ENCODE results near the gene SRL.

The SRL gene

DNA sequence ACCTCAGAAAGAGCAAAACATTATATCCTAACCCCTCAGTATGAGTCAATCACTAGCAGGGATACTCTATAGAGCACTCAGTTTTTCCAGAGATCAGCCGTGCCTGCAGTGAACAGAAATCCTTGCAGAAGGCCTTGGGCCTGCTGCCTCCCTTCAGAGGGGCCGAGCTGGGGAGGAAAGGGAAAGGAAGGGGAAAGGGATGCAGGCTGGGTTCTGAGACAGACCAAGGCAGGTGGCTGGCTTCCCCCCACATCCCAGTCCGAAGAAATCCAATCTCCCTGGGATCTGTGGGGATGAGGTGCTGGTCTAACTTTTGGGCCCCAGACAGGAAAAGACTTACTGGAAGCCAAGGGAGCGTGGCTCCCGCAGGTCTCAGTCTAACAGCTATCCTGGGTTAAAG lies 25.3 kb downstream of the SRL start:
- TF ChIP-seq CTCF (IDR thresholded peaks at IDR 0.05; ENCODE audit: low read depth, low read length), result no peak
- TF ChIP-seq POLR2A (IDR thresholded peaks at IDR 0.05; ENCODE audit: extremely low read depth, insufficient read length), result no peak
- TF ChIP-seq, protein P1, sequence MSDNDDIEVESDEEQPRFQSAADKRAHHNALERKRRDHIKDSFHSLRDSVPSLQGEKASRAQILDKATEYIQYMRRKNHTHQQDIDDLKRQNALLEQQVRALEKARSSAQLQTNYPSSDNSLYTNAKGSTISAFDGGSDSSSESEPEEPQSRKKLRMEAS (IDR thresholded peaks at IDR 0.05; ENCODE audit: low read depth, low read length), result no peak
- TF ChIP-seq MYC (IDR thresholded peaks at IDR 0.05; ENCODE audit: low read depth, low read length), result no peak
- no peak overlapping the region for H3K4me3 ChIP-seq (ENCODE audit: low read depth, low read length)
- no peak for DNase-seq (ENCODE audit: low read depth)

- TF ChIP-seq MYC (IDR thresholded peaks at IDR 0.05; ENCODE audit: low read depth, low read length) (no peak), POLR2A (IDR thresholded peaks at IDR 0.05; ENCODE audit: extremely low read depth, insufficient read length) (no peak), CTCF (IDR thresholded peaks at IDR 0.05; ENCODE audit: low read depth, low read length) (no peak)
- TF ChIP-seq, protein P1 (IDR thresholded peaks at IDR 0.05; ENCODE audit: low read depth, low read length), result no peak
- H3K4me3 ChIP-seq (ENCODE audit: low read depth, low read length), result no peak overlapping the region
- DNase-seq (ENCODE audit: low read depth), result no peak
Measured at GRCh38 chr16:4215106-4215505, 26.8 kb downstream of the SRL start.

GRCh38 chr16:4214215-4214621 lies 27.7 kb downstream of the SRL start:
- no peak overlapping the region for H3K4me3 ChIP-seq (ENCODE audit: low read depth, low read length)
- no peak for DNase-seq (ENCODE audit: low read depth)
- TF ChIP-seq, protein P1 (IDR thresholded peaks at IDR 0.05; ENCODE audit: low read depth, low read length), result no peak
- TF ChIP-seq MYC (IDR thresholded peaks at IDR 0.05; ENCODE audit: low read depth, low read length), result no peak
- no peak for TF ChIP-seq CTCF (IDR thresholded peaks at IDR 0.05; ENCODE audit: low read depth, low read length)
- TF ChIP-seq POLR2A (IDR thresholded peaks at IDR 0.05; ENCODE audit: extremely low read depth, insufficient read length), result no peak

- H3K4me3 ChIP-seq (ENCODE audit: low read depth, low read length), result no peak overlapping the region
- no peak for TF ChIP-seq POLR2A (IDR thresholded peaks at IDR 0.05; ENCODE audit: extremely low read depth, insufficient read length)
- TF ChIP-seq, protein P1 (IDR thresholded peaks at IDR 0.05; ENCODE audit: low read depth, low read length), result no peak
- no peak for TF ChIP-seq CTCF (IDR thresholded peaks at IDR 0.05; ENCODE audit: low read depth, low read length)
- no peak for TF ChIP-seq MYC (IDR thresholded peaks at IDR 0.05; ENCODE audit: low read depth, low read length)
- DNase-seq (ENCODE audit: low read depth), result no peak
Measured at GRCh38 chr16:4213737-4214136, 28.1 kb downstream of the SRL start.

- peak; percentile 21 for DNase-seq (ENCODE audit: low read depth)
- TF ChIP-seq MYC (IDR thresholded peaks at IDR 0.05; ENCODE audit: low read depth, low read length) (no peak), CTCF (IDR thresholded peaks at IDR 0.05; ENCODE audit: low read depth, low read length) (no peak), POLR2A (IDR thresholded peaks at IDR 0.05; ENCODE audit: extremely low read depth, insufficient read length) (no peak)
- TF ChIP-seq, protein P1 (IDR thresholded peaks at IDR 0.05; ENCODE audit: low read depth, low read length), result no peak
- H3K4me3 ChIP-seq (ENCODE audit: low read depth, low read length), result no peak overlapping the region
Measured at GRCh38 chr16:4212934-4213296, 29.0 kb downstream of the SRL start.

Data from NB4 (cell line).